Fibroblast of peridontal ligament (primary cell): ENCODE data around the gene BEGAIN.

ENCODE experiments used
- DNase-seq: peaks from one replicate; pipeline ENCODE4 v3.0.0-alpha.2; 2010; ENCODE audit errors: extremely low read depth

Gene BEGAIN

DNA sequence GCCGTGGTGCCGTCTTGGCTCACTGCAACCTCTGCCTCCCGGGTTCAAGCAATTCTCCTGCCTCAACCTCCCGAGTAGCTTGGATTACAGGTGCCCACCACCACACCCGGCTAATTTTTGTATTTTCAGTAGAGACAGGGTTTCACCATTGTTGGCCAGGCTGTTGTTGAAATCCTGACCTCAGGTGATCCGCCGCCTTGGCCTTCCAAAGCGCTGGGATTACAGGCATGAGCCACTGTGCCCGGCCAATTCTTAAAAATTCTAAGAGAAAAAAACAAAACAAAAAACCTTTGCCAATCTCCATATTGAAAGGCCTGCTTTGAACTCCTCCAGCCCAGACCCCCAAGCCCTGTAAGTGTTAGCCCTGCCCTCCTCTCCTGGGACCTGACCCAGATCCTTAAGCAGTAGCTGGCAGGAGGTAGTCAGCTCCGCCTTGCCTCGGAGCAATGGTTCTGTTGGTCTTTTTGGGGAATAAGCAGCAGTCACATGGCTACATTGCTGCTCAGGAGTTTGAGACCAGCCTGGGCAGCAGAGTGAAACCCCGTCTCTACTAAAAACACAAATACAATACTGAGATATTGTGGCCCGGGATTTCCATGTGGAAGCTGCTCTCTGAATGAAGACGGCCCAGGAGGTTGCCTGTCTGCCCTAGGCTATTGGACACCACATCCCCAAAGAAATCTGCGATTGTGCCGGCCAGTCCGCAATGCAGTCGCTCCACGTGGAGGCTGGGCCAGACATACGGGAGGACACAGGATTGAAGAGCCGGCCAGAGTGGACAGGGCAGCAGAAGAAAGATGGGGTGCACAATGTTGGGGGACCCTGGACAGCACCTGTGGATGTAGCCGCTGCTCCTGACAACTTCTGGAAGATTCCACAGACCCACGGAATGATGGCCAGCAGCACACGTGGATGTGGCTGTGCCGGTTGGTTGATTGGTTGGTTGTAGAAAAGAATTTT is 28.8 kb upstream of the BEGAIN start:
- DNase-seq, result no peak

DNA sequence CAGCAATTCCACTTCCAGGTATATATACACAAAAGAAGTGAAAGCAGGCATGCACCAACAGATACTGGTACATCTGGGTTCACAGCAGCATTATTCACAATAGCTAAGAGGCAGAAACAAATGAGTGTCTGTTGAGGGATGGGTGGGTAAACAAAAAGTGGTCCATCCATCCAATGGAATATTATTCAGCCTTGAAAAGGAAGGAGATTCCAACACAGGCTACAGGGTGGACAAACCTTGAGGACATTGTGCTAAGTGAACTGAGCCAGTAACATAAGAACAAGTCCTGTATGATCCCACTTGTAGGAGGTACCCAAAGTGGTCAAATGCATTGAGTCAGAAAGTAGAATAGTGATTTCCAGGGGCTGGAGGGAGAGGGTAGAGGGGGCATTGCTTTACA is 27.6 kb upstream of the BEGAIN start:
- DNase-seq, result no peak

DNA sequence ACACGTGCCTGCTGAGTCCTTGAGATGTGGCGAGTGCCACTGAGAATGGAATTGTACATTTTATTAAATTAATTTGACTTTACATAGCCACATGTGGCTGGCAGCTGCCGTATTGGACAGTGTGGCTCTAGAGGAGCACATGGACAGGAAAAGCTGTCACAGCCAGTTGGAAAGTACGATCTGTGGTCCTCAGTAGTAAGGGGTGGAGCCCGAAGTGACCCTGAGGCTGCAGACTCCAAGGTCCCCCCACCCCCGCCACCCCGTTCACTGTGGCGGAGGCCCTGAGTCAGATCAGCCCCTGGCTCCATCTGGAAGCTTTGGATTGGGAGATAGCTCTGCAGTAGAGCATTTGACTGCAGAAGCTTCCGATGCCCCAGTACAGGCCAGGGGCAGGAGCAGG is 25.8 kb upstream of the BEGAIN start:
- no peak for DNase-seq

DNA sequence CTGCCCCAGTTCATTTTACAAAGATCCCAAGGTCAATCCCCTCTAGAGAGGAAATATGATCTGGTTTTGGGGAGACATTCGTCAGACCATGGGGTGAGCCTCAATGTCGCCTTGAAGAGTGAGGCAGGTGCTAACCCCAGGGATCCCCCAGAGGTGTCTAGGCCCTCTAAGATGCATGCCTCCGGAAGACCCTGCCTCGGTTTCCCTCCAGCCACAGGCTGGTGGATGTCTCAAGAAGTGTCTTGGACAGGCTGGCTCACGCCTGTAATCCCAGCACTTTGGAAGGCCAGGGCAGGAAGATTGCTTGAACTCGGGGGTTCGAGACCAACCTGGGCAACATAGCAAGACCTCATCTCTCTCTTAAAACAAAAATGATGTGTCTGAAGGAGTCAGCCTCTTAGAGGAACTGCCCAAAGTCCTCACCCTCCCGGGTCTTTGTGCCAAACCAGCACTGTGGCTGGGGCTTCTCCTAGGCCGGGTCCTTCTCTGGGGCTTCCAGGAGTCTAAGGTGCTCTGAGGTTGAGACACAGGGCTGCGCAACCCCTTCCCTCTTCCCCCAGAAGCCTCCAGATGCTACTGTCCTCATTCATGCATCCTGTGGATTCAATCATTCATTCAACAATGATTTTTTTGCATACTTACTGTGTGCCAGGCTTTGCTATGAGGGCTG is 24.7 kb upstream of the BEGAIN start:
- DNase-seq, result no peak

DNA sequence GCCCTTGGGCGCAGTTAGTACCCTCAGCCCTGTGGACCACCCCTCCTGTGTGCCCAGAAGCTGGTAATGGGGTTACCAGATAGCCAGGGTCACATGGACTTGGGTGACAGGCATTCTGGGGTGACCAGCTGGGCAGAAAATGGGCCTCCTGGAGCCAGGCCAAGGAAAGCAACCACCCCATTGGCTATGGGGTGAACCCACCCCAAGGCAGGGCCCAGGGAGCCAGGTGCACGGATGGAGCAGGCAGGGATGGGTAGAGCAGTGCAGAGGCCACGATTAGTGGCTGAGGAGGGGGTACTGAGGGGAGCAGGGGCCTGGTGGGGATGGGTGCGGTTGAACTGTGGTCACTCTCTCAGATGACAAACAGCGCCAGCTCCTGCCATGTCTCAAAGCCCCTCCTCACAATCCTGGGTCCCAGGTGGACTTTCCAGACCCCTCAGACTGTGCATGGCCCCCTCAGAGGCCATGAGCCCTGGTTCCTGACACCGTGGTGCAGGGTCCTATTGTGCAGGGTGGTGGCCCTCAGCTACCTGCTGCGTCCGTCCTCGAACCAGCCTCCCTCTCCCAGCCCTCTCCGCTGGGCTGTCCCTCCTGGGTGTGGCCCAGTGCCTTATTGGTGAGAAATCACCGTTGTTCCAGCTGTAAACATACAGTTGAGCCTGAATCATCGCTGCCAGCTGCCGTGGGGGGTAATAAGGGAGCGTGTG is 23.4 kb upstream of the BEGAIN start:
- DNase-seq, result no peak

DNA sequence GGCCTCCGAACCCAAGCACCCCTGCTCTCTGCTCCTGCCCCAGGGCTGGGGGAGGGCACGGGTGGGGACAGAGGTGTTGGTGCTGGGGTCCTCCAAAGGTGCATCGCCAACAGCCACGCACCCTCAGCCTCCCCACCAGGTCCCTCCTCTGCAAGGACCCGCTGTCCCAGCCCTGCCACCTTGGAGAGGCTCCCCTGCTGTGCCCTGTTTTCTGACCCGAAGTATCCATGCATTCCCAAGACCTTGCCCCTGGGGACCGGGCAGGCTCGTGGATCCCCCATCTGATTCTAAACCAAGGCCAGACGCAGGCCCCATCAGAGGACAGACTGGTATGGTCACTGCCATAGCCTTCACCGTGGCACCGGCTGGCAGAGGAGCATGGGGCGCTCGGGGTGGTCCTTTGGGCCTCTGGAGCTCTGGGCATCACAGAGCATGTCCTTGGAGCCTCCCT is 22.7 kb upstream of the BEGAIN start:
- no peak for DNase-seq

DNA sequence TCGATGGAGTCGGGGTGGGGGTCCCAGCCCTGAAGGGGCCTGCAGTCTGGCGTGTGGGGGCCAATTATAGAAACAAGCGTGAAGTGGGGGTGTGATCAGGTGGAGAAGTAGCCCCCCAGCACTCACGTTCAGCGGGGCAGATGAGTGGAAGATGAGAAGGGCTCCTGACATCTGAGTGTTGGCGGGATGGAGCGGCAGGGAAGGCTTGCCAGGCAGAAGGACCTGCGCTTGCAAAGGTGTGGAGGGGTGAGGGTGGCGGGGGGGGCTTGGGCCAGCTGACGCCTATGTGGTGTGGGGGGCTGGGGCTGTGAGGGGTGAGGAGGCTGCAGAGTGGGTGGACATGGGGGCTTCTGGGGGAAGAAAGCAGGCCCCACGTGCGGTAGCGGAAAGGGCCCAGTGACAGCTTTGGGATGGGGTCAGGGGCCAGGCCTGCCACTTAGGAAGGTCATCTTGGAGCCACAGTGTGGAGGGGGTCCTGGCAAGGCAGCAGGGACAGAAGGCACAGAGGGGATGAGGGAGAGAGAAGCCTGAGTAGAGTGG is 22.2 kb upstream of the BEGAIN start:
- DNase-seq, result no peak

DNA sequence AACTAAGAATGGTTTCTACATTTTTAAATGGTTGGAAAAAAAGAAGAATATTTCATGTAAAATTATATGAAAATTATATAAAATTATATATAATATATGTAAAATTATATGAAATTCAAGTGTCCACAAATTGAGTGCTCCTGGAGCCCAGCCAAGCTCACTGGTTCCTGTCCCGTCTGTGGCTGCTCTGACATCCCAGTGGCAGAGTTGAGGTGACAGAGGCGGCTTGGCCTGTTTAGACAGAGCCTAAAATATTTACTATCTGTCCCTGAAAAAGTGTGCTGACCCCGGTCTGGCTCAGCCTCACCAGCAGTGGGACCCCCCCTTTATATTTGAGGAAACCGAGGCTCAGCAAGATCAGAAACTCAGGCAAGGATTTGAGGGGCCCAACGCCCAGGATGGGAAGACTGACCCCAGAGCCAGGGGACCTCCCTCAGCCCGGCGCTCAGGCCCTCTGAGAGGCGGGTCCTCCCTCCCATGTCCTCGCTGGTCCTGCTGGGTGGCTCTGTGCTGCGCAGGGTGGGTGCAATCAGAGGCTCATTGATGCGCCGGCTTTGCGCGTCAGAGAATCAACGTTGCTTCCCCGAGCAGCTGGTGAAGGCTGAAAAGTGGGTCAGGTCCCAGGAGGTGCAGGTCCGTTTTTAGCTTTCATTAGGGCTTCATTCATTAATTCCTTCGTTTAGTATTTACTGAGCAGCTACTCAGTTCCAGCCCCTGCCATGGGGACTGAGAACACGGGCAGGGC is 21.5 kb upstream of the BEGAIN start:
- DNase-seq, result no peak

DNA sequence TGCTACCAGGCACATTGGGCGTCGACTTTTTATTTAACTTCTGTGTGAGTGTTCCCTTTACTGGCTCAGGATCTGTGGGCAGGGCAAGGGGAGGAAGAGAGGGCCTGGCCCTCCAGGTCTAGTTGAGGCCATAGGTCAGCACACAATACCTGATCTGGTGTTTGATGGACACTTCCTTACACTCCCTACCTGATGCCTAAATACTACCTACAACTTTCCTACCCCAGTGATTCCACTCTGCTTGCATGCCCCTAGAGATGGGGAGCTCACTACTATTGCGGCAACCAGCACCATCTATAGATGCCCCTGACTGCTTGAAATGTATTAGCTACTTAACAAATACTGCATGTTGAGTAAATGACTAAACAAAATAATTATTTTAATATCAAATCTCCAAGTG is 20.8 kb upstream of the BEGAIN start:
- no peak for DNase-seq

DNA sequence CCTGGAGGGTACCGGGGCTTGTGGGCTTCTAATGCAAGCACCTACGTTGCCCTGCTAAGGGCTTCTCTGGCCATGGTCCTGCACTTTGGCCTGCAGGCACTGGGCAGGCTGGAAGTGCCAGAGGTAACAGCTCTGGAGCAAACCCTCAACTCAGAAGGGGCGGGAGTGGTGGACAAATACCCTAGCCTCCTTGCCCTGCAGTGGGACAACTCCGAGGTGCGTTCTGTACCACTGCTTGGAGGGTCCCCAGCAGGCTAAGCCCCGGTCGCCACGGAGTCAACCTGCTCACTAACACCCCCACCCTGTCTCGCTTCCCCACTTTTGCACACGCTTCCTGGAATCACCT is 20.4 kb upstream of the BEGAIN start:
- DNase-seq, result no peak

DNA sequence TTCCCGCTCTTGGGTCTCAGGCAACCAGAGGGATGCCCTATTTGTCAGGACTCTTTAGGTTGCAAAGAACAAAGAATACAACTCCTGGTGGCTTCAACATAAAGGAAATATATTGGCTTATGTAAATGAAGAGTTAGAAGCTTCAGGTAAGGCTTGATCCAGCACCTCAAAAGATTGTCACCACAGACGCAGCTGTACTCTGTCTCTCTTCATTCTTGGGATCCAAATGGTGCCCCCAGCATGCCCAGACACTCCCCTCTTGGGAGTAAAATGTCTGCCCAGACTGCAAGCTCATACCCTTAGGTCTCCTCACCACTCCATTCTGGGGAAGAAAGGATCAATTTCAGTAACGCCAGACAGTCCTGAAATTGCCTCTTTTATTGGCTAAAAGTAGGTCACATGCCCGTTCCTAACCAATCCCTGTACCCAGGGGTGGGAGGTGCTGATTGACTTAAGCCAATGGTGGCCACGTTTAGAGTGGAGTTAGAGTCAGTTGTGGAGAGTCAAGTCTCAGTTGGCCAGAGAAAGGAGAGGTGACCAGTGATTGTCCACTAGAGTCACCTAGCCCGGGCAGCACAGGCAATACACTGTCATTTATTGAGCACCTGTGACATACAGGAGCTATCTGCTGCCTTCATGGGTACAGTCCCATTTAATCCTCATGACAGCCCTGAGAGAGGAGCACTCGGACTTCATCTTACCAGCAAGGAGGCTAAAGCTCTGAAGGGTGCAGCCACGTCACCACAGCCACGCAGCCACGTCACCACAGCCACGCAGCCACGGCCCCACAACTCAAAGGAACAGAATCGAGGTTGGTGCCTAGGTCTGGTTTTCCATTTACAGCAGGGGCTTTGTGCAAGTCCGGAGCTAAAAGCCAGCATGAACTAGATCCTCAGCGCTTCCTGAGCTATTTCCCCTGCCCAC is 19.7 kb upstream of the BEGAIN start:
- no peak for DNase-seq

DNA sequence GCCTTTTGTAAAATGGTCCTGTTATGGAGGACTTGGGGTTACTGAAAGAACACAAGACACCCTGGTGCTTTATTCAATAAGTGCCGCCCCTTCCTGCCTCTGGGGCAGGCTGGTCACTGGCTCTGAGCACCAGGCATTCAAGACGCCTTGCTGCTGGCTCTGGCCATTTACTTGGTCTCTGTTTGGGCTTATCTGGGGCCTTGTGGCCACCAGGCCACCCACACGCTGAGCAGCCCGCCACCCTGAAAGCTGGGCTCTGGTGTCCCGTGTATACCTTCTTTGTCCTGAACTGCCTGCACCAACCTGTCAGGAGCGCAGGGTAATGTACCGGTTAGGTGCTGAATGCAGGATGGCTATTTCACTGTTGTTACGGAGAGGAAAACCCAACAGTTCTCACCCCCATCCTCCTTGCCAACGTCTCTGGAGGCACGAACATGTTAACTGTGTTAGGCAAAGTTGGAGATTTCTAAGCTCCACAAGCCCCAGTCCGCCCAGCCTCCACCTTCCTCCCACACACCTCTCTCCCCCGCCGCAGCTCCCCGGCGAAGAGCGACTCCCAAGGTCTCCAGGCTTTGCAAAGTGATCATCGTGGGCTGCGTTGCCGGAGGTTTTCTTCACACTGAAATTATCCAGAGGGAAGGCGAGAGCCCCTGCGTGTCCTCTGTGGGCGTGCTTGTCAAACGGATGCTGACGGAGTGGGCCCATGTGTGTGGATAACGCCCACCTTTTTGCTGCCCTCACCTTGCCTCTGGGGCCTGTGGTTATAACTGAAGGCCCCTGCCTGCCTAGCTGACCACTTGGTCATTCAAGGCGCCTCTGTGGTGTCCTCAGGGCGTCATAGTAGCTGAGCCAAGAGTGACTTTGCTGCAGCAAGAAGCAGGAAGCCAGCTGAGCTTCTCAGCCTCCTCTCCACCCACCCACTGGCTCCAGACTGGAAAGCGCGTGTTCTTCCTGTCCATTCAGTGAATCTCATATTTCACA is 18.8 kb upstream of the BEGAIN start:
- DNase-seq, result no peak

DNA sequence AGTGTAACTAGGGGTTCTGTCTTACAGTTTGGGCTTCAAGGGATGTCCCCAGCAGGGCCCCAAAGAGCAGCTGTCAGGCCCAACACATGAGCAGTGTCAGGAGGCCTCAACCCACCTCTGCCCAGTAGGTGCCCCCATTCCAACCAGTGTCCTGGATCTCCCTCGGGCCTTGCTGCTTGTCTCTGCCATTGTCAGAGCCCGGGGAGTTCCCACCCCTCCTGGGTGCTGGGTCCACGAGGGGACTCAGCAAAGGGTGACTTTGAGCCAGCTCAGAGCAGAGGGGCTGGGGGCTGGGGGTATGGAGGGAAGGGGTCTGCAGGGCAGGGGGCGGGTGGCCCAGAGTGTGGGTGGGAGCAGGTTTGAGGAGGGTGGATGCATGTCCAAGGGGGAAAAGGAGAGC is 18.0 kb upstream of the BEGAIN start:
- DNase-seq, result no peak

DNA sequence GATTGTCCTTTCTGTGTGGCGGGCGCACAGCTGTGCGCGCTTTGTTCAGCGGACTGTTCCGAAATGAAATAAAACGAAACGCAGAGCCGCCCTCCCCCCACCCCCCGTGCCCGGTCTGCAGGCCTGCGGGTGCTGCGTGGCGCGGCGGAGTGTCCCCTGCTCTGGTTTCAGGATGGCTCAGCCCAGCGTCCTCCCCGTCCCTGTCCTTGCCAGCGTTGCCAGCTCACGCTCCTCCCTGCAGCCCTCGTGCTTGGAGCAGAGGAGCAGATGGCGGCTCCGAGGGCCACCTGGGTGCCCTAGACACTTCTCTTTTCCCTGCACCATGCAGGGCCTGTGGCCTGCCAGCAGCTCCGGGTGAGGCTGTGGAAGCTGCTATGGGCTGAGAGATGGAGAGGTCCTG is 17.5 kb upstream of the BEGAIN start:
- DNase-seq, result no peak

DNA sequence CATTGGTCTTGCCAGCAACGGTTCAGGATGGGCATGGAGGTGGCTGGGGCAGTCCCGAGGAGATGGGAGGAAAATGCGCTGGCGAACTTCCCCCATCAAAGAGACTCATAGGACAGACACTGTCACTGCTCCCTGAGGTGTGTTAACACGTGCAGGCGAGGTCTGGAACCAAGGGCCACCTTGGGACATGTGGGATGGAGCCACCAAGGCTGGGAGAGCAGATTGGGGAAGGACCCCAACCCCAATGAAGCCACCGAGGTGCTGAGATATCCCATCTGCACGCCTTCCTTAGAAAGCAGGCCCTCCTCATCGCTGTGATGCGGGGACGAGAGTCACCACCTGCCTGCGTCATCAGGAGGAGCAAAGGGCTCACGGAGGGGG is 16.9 kb upstream of the BEGAIN start:
- no peak for DNase-seq

DNA sequence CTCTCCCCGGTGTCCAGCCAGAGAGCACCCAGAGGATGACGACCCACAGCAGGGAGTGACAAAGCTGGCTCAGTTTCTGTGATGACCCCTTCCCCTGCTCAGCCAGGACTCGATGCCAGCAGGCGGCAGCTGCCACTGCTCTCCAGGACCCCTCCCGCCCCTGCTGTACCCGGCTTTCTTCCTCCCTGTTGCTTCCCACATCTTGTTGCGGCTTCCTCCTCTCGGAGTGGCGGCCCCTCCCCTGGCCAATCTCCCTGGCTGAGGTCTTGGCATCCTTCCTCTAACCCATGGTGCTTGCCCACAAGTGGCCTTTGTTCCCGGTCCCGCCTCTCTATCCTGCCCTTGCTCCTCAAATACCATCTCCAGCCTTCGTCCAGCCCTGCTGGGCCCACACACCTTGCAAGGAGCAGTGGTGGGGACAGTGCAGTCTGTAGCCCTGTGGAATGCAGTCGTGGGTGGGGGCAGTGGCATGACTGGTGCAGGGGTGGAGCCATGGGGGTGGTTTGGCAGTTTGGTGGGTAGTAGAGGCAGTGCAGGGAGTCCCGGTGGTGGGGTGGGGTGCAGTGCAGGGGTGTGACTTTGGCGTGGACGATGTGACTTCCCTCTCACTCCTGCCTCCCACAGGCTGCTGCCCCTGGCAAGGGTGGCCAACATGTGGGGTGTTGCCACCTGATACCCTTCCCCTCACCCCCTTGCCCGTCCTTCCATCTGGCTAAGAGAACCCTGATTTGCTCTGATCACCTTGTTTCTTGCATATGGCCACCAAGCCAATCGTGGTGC is 16.3 kb upstream of the BEGAIN start:
- no peak for DNase-seq

DNA sequence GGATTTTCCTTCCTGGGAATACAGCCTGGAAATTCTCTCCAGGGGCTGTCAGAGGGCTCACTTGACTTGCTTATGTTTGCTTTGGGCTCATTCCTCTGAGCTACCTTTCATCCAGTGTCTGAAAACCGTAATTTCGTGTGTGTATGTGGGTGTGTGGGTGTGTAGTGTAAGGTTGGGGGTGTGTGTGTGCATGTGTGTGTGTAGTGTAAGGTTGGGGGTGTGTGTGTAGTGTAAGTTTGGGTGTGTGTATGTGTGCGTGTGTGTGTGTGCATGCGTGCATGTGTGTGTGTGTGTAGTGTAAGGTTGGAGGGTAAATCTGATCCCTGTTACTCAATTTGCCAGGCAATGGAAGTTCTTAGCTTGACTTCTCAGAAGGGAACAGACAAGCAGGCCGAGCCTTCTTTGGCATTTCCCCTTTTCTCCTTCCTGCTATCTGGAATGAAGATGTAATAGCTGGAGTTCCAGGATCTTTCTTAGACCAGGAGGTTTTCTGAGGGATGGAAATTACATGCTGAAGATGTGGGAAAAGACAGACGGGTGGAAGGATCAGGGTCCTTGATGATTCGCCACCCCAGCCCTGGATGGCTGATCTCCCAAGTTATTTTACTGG is 15.5 kb upstream of the BEGAIN start:
- no peak for DNase-seq

DNA sequence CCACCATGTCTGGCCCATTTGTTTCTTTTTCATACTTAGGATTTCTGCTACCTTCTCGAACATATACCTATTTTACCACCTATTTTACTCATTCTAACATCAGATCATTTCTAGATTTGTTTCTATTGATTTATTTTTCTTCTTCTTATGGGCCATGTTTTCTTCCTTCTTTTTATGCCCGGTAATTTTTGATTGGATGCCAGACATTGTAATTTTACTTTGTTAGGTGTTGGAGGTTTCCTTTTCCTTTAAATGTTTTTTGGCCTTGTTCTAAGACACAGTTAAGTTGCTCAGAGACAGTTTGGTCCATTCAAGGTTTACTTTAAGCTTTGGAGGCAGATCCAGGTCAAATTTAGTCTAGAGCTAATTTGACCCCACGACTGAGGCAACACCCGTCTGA is 14.7 kb upstream of the BEGAIN start:
- DNase-seq, result no peak
